HG03025 (cell line): ENCODE measurements around the gene ZMYND11.
"Not testable (repeated sequence)": the region's sequence is repeated elsewhere in the genome, so short reads cannot be mapped to it uniquely, and the experiment has no call there.

Source experiments
- ATAC-seq: cut with Tn5 transposase; IDR thresholded peaks from one replicate; pipeline ENCODE4 v1.9.1; 2021; ENCODE audit warnings: mild to moderate bottlenecking, moderate library complexity; ENCODE audit not compliant: unreplicated experiment, low FRiP score

The ZMYND11 gene

GRCh38 chr10:241451-241850, 106.2 kb downstream of the ZMYND11 start:
- ATAC-seq = no peak

DNA sequence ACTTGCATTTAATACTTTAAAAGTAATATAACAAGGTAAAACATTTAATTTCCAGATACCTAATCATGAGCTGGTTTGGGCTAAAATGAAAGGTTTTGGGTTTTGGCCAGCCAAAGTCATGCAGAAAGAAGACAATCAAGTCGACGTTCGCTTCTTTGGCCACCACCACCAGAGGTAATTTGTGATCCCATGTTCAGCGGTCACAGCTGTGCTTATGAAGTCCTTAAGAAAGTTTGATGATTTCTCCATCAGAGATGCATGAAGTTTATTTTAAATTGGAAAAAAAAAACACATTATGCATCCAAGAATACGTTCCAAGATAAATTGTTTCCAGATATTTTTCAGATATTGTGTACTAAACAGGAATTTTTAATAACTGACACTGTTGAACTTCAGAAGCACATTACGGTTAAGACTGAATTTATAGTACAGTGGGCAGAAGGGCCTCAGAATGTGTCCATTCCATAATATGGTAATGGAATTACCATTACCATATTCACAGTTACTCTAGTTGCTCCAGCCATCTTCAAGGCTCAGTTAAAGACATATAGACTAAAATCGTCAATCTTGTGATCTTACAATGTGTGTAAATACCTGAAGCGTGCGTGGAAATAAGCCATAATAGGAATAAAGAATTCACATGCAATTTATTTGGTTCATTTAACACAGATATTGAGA, 106.8 kb downstream of the ZMYND11 start:
- no peak for ATAC-seq

DNA sequence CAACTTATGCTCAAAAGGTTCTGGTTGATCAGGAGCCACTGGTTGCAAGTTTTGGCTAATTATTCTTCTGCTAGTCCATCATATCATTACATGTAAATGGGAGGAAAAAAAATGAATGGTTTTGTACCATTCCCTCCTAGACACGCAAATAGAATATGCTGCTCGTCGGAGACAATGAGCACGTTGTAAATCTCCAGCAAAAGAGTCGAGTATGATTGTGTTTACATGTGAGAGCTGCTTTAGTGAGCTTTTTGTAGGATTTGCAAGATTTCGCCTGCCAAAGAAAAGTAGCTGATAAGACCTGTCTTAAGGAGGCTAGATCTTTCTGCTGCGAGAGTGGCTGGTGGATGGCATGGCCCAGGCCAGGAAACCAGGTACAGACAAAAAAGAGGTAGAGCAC, 109.0 kb downstream of the ZMYND11 start:
- ATAC-seq = no peak

DNA sequence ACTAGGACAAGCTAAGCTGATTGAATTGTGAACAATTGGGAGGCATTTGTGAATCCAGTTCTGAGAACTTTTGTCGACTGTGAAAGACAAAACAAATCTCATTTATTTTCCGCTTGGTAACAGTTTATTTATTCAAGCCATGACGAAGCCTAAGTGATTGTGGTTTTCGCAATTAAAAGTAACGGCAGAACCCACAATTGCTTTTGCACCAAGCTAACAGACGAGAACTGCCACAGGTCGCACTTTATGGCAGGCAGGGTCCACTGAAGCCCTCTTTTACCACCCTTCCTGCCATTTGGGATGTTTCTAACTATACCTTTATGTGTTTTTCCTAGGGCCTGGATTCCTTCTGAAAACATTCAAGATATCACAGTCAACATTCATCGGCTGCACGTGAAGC, 111.2 kb downstream of the ZMYND11 start:
- no peak for ATAC-seq

DNA sequence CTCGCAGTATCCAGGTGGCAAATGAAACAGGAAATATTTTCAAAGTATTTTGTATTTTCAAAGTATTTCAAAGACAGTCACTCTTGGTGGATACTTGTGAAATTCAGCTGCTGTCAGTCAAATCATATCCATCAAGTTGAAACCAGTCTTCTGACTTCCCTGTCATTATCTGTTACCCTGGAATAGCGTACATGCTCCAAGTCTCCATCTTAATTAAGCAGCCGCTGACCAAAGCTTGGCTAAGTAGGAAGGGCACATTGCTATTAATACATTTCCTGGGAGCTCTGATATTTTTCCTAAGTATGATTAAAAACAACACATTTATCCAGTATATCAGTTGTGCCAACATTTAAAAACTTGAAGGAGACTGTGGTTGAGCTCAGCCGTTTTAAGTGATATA, 112.2 kb downstream of the ZMYND11 start:
- no peak for ATAC-seq

DNA sequence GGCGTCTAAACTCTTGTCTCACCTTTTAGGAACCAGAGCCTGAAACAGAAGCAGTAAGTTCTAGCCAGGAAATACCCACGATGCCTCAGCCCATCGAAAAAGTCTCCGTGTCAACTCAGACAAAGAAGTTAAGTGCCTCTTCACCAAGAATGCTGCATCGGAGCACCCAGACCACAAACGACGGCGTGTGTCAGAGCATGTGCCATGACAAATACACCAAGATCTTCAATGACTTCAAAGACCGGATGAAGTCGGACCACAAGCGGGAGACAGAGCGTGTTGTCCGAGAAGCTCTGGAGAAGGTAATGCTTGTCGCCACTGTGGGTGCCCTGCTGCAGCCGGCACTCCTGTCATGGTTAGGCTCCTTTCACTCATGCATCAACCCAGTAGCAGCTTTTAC, 113.1 kb downstream of the ZMYND11 start:
- no peak for ATAC-seq

DNA sequence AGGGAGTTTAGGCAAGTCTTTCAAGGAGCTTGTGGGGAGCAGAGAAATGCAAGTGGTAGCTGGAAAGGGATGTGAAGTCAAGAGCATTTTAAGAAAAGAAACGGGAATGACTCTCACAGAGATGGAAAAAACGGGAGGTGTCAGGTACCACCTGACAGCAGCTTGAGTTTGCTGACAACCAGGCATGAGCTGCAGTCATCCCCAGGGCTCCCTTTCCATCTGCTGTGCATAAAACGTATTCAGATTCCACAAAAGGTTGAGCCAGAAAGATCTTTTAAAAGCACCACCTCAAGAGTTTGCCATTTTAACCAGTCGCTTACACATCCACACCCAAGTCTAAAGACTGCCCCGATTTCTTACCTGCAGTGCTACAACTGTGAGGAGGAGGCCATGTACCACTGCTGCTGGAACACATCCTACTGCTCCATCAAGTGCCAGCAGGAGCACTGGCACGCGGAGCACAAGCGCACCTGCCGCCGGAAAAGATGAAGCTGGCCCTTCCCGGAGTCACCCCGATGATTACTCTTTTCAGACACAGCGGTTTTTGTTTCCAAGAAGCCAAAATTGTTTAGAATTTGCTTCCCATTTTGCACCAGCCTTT, 116.8 kb downstream of the ZMYND11 start:
- ATAC-seq = no peak

DNA sequence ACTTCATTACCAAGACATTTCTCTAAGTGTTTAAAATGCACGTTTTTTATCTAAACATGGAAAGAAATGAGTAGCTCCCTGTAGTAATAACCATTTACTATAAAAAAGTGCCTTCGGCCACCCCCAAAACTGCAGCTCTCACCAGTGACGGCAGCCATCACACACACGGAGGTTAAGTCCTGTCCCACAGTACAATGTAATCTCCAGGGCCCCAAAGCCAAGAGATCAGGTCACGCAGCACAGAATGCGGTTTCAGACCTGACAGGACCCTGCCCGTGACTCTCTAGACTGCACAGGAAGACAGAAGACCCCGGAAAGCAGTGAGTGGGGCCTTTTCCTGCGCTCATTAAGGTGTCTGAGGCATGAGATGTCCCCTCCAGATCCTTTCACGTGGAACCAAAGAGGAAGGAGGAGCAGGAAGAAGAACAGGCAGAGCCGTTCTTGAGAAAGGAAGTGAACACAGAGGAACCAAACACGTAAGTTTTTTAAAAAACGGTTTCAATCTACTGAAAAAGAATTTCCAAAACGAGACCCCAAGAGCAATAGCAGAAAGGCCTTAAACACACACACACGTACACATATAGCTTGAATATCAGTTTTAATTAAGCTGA, 125.7 kb downstream of the ZMYND11 start:
- no peak for ATAC-seq

- not testable (repeated sequence) for ATAC-seq
These were observed 129.2 kb downstream of the ZMYND11 start for GRCh38 chr10:264160-265073.

DNA sequence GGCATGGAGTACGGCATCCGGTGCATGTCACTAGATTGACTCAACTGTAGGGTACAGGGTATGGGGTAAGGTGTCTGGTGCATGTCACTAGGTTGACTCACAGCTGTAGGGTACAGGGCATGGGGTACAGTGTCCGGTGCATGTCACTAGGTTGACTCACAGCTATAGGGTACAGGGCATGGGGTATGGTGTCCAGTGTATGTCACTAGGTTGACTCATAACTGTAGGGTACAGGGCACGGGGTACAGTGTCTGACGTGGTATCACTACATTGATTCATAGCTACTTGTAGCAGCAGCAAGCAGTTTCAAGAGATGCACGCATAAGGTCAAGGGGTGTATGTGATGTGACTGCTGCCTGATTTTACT, 129.8 kb downstream of the ZMYND11 start:
- ATAC-seq = not testable (repeated sequence)

DNA sequence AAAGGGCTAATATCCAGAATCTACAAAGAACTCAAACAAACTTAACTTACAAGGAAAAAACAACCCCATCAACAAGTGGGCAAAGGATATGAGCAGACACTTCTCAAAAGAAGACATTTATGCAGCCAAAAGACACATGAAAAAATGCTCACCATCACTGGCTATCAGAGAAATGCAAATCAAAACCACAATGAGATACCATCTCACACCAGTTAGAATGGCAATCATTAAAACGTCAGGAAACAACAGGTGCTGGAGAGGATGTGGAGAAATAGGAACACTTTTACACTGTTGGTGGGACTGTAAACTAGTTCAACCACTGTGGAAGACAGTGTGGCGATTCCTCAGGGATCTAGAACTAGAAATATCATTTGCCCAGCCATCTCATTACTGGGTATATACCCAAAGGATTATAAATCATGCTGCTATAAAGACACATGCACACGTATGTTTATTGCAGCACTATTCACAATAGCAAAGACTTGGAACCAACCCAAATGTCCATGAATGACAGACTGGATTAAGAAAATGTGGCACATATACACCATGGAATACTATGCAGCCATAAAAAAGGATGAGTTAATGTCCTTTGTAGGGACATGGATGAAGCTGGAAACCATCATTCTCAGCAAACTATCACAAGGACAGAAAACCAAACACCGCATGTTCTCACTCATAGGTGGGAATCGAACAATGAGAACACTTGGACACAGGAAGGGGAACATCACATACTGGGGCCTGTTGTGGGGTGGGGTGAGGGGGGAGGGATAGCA, 130.7 kb downstream of the ZMYND11 start:
- not testable (repeated sequence) for ATAC-seq

DNA sequence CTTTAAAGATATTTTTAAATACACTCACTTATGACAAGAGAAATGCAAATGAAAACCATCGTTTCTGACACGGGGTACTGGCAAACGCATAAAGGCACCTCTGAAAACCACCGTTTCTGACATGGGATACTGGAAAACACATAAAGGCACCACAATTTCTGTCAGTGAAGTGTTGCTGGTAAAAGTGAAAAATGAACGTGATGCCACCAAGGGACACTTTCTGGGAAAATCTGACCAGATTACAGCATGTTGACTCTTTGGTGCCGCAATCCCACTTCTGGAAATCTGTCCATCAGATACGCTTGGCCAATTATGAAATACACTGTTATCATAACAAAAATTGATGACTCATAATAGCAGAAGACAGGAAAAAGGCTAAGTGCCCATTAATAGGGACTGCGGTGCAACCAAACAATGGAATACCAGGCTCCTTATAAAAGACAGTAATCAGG, 131.7 kb downstream of the ZMYND11 start:
- no peak for ATAC-seq

DNA sequence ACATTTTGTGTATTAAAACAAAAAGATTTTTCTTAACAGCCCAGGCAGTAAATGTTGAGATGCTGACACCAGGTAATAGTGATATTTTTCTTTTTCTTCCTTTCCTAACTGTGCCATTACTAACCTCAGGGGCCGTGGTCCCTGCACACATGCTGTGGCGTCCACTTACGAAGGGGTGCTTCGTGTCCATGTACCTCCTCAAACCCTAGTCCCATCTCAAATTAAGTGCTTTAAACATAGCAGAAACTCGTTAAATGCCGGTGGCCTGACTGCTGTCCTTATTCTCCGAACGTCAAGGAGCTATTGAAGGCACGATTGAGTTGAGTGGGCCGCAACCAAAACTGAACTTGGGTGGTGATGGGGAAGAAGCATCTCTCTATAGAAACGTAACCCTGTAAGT, 132.4 kb downstream of the ZMYND11 start:
- ATAC-seq = no peak

DNA sequence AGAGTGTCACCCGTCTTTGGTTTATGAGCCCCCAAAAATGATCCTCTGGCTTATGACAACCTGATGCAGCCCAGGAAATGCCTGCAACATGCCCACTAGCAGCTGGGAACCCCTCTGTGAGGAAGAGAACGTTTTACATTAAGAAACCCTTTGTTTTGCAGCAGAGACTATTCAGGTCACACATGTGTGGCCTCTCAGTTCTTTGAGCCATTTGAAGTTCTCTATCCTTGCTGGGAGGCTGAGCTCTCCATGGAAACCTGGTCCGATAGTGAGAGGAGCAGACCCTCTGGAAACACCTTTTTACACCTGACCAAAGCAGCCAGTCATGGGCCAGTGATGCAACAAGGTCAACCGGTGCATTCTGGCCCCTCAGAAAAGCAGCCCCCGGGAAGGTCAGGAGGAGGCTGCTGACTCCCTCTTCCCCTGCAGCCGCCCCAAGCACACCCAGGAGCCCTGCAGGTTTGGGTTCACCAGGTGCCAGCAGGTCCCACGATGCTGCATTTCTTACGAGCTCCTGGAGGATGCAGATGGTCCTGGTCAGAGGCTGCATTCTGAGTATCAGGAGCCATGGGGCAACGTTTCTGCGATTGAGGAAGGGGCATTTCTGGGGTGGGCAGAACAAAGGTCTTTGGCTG, 134.3 kb downstream of the ZMYND11 start:
- ATAC-seq = no peak

GRCh38 chr10:271201-271600, 135.9 kb downstream of the ZMYND11 start:
- ATAC-seq = no peak

DNA sequence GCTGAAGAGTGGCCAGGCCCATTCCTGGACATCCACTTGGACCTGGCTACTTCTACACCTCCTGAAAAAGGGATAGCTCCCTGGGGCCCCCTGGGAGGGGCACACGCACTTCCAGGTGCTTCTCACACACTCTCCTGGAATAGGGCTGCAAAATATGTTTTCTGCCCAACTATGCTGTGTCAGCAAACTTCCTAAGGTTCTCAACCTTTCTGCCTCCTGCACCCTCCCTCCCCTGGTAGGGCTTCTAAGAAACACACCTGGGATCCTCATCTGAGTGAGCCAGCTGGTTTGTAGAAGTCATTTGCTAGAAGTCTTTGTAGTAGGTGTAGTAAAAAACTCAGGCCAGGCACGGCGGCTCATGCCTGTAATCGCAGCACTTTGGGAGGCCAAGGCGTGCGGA, 136.5 kb downstream of the ZMYND11 start:
- no peak for ATAC-seq

DNA sequence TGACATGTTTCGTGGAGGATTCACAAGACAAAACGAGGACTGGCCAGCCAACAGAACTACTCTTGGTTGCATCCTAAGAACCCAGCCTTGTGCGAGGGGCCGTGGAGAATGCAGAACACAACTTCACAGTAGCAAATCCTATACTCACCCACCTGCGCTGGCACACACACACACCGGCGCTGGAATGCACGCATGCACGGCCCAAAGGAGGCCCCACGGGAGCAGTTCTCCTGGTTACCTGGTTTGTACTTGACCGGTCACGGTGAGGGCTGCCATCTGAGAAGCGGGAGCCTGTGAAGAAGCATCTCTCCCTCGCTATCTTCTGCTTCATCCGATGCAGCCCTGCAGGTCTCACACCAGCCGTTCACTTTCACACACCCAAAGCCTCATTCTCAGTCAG, 137.8 kb downstream of the ZMYND11 start:
- no peak for ATAC-seq

DNA sequence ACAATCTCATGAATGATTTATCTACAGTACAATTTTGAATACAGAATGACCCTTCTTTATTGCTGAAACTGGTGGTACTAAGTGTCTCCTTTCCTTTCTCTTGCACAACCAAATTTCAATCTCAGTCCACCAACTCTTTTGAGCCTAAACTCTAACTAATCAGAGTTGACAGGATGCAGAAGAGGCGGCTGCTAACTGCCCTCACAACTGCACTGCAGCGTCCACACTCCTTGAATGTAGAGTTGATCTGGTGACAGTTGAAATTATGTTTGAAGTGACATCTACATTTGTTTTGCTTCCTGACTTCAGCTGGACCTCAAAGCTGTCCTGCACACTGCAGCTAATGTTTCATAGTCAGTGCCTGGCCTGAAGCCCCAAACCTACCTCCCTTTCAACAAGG, 139.6 kb downstream of the ZMYND11 start:
- no peak for ATAC-seq

DNA sequence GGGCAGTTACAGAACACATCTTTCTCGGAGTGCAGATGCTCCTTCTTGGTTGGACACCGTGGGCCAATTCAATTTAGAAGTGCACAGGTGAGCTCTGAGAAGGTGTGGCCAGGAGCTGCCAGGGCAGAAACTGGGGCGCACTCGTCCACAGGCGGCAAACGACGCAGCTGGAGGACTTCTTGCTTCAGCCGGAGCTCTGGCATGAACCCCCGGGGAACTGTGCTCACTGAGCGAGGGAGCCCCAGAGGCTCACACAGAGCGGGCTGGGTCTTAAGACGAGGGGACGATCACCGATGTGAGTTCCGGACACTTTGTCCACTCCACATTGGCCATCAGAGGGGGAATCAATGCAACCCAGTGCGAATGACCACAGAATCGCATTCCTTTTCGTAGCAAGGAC, 140.4 kb downstream of the ZMYND11 start:
- ATAC-seq = no peak

- ATAC-seq = no peak
These were observed 142.7 kb downstream of the ZMYND11 start for GRCh38 chr10:277963-278362.
